Thyroid gland (tissue), 4 donors: ENCODE data around the gene RUSC1. TPM values are rescaled to one million over a fixed set of nuclear protein-coding genes. Genes with fewer than 3 reads are reported as not detected.

Source experiments
- DNase-seq, 2 donors: peaks; one replicate each; pipeline ENCODE4 v3.0.0-alpha.2; 2019
- H3K27ac ChIP-seq, 3 donors: fragments of 200-600 bp; sonication (generic); 1 replicate in 2 of 3; 2 replicates in 1 of 3; pipeline ENCODE4 v1.5.1; 2016 to 2019; ENCODE audit warnings: mild to moderate bottlenecking in 1 of 3, moderate library complexity in 1 of 3
- H3K27me3 ChIP-seq: fragments of 200-600 bp; sonication (generic); one replicate; pipeline ENCODE4 v1.5.1; 2019
- H3K36me3 ChIP-seq, 2 donors: fragments of 200-600 bp; sonication (generic); one replicate each; pipeline ENCODE4 v1.5.1; 2016 to 2019
- H3K4me1 ChIP-seq, 2 donors: fragments of 200-600 bp; sonication (generic); one replicate each; pipeline ENCODE4 v1.5.1; 2017 to 2019
- H3K4me3 ChIP-seq, 3 donors: fragments of 200-600 bp; sonication (generic); replicated peaks in 1 of 3; 1 replicate in 2 of 3; 2 replicates in 1 of 3; pipeline ENCODE4 v1.5.1; 2016; ENCODE audit warnings: mild to moderate bottlenecking in 1 of 3
- H3K9me3 ChIP-seq: fragments of 200-600 bp; sonication (generic); one replicate; pipeline ENCODE4 v1.5.1; 2017
- CTCF ChIP-seq, 6 experiments: fragments of 200-600 bp in 3 of 6; fragments of 450-650 bp in 3 of 6; sonication (generic) in 3 of 6; IDR thresholded peaks; one replicate each; pipeline ENCODE4 v1.5.1; 2016 to 2019; ENCODE audit warnings: antibody characterized with exemption in 6 of 6, mild to moderate bottlenecking in 2 of 6, inconsistent platforms in 1 of 6, moderate library complexity in 1 of 6
- POLR2A ChIP-seq, 2 donors: fragments of 450-650 bp; IDR thresholded peaks; one replicate each; pipeline ENCODE4 v1.6.1; 2017; ENCODE audit warnings: antibody characterized with exemption in 2 of 2, mild to moderate bottlenecking in 2 of 2, moderate library complexity in 1 of 2
- WGBS, 2 donors: methylation state at CpG; one replicate each; pipeline ENCODE4 v1.1.5; 2017; 5-methylcytosine and 5-hydroxymethylcytosine counted together
- intact Hi-C: fragments of 100-400 bp; cut with DNase I; formaldehyde crosslinking; loops from one replicate; pipeline ENCODE4 v1.15.1; 2023
- total RNA-seq, 4 donors: library from RNA; depleted of rRNA; stranded (reverse); fragments of >200 nt; gene quantifications; one replicate each; pipeline ENCODE4 v1.2.3, GENCODE V29; 2016

The RUSC1 gene
- total RNA-seq, 4 donors from 2014 or later: 14.9 to 20.1 (median 16.9) TPM

- DNase-seq: peak; percentile 99
- Histone ChIP-seq H3K4me3 (peak within 1 kb of the TSS; percentile 34 to 55 (median 52)), H3K27ac (peak within 1 kb of the TSS; percentile 66 to 82 (median 79)), H3K36me3 (no peaks in the 10 kb centered on the region), H3K9me3 (no peaks in the 10 kb centered on the region), H3K4me1 (peaks cover 13 to 20% of the 10 kb centered on the region in 2 donors), H3K27me3 (no peaks in the 10 kb centered on the region)
- 0% methylated on average over 42 to 51 of the region's 51 CpGs for WGBS, 2 donors
- TF ChIP-seq CTCF (IDR thresholded peaks at IDR 0.05): peak in 4 of 6 experiments; percentile 10 to 44 (median 34)
- peak in 1 of 2 donors; percentile 80 for TF ChIP-seq POLR2A (IDR thresholded peaks at IDR 0.05)
- intact Hi-C loops: no loop called here
Observed at GRCh38 chr1:155308493-155309422, 11.9 kb upstream of the RUSC1 start, which contains the start of gene FDPS. Gene FDPS, plus strand, starts transcription at chr1:155308866. Its CDS starts 924 bp downstream, at chr1:155309790.

DNA sequence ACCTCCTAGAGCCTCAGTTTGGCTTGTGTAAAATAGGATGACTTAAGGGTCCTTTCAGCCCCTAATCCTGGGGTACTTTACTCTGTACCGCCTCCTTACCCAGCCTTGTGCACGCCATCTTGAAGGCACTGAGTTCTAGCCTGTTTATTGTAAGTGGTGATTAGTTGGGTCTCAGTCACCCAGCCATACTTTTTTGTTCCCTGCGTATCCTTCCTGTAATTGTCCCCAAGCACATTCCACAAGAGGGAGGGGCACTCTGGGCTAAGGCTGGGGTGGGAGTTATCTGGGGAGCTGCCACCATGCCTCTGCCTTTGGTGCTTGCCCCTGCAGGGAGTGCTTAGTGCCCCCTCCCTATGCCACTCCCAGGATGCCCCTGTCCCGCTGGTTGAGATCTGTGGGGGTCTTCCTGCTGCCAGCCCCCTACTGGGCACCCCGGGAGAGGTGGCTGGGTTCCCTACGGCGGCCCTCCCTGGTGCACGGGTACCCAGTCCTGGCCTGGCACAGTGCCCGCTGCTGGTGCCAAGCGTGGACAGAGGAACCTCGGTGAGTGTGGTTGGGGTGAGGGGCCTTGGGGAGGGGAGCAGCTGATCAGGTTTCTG lies 11.2 kb upstream of the RUSC1 start:
- no peak for TF ChIP-seq CTCF (IDR thresholded peaks at IDR 0.05)
- no peak for TF ChIP-seq POLR2A (IDR thresholded peaks at IDR 0.05)
- intact Hi-C loops: no loop called here
- Histone ChIP-seq H3K4me3 (peak overlapping the region; percentile 34 to 55 (median 52)), H3K27ac (peak overlapping the region; percentile 31 to 81 (median 79)), H3K36me3 (no peaks in the 10 kb centered on the region), H3K9me3 (no peaks in the 10 kb centered on the region), H3K4me1 (peaks cover 13 to 20% of the 10 kb centered on the region in 2 donors), H3K27me3 (no peaks in the 10 kb centered on the region)
- DNase-seq: peak; percentile 52 to 54
- WGBS, 2 donors: 2 to 7% methylated on average over 9 to 11 of the region's 11 CpGs

- no peak overlapping the region for H3K4me3 ChIP-seq
- WGBS, 2 donors: 84 to 90% methylated on average over 8 of the region's 8 CpGs
- no peak for TF ChIP-seq POLR2A (IDR thresholded peaks at IDR 0.05)
- no peak for TF ChIP-seq CTCF (IDR thresholded peaks at IDR 0.05)
- H3K4me1 ChIP-seq: peaks cover 13% of the 10 kb centered on the region in 2 donors
- no peaks in the 10 kb centered on the region for H3K27me3 ChIP-seq
- no peaks in the 10 kb centered on the region for H3K36me3 ChIP-seq
- H3K9me3 ChIP-seq: no peaks in the 10 kb centered on the region
- H3K27ac ChIP-seq: no peak overlapping the region
- intact Hi-C loops: no loop called here
- DNase-seq: no peak
Observed at GRCh38 chr1:155313261-155313660, 7.4 kb upstream of the RUSC1 start.

GRCh38 chr1:155316922-155317321 lies 3.8 kb upstream of the RUSC1 start:
- peaks cover 12 to 16% of the 10 kb centered on the region in 2 donors for H3K4me1 ChIP-seq
- 90 to 97% methylated on average over 3 of the region's 3 CpGs for WGBS, 2 donors
- no peak overlapping the region for H3K4me3 ChIP-seq
- H3K27me3 ChIP-seq: no peaks in the 10 kb centered on the region
- no peaks in the 10 kb centered on the region for H3K9me3 ChIP-seq
- H3K36me3 ChIP-seq: no peaks in the 10 kb centered on the region
- no peak for TF ChIP-seq CTCF (IDR thresholded peaks at IDR 0.05)
- no peak for TF ChIP-seq POLR2A (IDR thresholded peaks at IDR 0.05)
- H3K27ac ChIP-seq: no peak overlapping the region
- intact Hi-C loops: no loop called here
- no peak for DNase-seq
